IgD-negative memory B cell (primary cell): ENCODE data around the gene KLF7. TPM values are rescaled to one million over a fixed set of nuclear protein-coding genes. Genes with fewer than 3 reads are reported as not detected.

Experiments
- H3K27ac Mint-ChIP-seq, 3 donors: one replicate each; pipeline ENCODE4 v1.8.0; 2020 to 2022; ENCODE audit warnings: mild to moderate bottlenecking in 3 of 3, mixed read lengths in 3 of 3, moderate library complexity in 1 of 3
- H3K27me3 Mint-ChIP-seq: one replicate; pipeline ENCODE4 v1.8.0; 2021; ENCODE audit warnings: mixed read lengths
- H3K36me3 Mint-ChIP-seq: one replicate; pipeline ENCODE4 v1.8.0; 2020; ENCODE audit warnings: mild to moderate bottlenecking, mixed read lengths
- H3K4me1 Mint-ChIP-seq, 3 donors: one replicate each; pipeline ENCODE4 v1.8.0; 2020 to 2022; ENCODE audit warnings: mixed read lengths in 3 of 3, mild to moderate bottlenecking in 1 of 3
- H3K4me3 Mint-ChIP-seq, 4 donors: one replicate each; pipeline ENCODE4 v1.8.0; 2020 to 2022; ENCODE audit warnings: mild to moderate bottlenecking in 4 of 4, mixed read lengths in 4 of 4, moderate library complexity in 3 of 4
- H3K9me3 Mint-ChIP-seq, 3 donors: one replicate each; pipeline ENCODE4 v1.8.0; 2020 to 2021; ENCODE audit warnings: mixed read lengths in 3 of 3, mild to moderate bottlenecking in 1 of 3
- polyA plus RNA-seq: library from polyadenylated mRNA; unstranded; fragments of 300-500 nt; fragmentation: Illumina TruSeq; gene quantifications from one replicate; pipeline ENCODE4 v1.2.3, GENCODE V29; 2021

KLF7 gene
- polyA plus RNA-seq, 1 donor from 2014 or later, result 17.9 TPM

DNA sequence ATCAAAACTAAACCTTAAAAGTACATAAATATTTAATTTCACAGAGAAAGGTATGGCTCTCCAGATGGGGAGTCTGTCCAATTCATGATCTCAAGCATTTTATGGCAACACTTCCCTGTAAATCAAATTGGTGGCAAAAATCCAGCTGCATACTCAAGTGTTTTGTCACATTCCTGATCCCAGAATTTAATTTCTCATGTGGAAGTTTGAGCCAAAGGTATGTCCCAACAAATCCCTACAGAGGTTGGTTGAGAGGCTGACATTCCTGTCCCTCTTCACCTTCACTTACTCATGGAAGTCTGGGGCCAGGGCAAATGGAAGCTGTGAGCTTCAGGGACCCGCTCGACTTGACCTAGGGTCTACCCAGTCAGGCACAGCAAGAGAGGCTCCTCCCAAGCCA is 17.7 kb downstream of the KLF7 start:
- Mint-ChIP-seq H3K27me3 (peaks cover 1% of the 10 kb centered on the region), H3K36me3 (peaks cover 4% of the 10 kb centered on the region), H3K27ac (peak overlapping the region in 1 of 3 donors; percentile 32), H3K9me3 (peaks cover 0 to 2% (median 0%) of the 10 kb centered on the region in 3 donors), H3K4me1 (peaks cover 54 to 63% (median 55%) of the 10 kb centered on the region in 3 donors), H3K4me3 (no peak overlapping the region)

DNA sequence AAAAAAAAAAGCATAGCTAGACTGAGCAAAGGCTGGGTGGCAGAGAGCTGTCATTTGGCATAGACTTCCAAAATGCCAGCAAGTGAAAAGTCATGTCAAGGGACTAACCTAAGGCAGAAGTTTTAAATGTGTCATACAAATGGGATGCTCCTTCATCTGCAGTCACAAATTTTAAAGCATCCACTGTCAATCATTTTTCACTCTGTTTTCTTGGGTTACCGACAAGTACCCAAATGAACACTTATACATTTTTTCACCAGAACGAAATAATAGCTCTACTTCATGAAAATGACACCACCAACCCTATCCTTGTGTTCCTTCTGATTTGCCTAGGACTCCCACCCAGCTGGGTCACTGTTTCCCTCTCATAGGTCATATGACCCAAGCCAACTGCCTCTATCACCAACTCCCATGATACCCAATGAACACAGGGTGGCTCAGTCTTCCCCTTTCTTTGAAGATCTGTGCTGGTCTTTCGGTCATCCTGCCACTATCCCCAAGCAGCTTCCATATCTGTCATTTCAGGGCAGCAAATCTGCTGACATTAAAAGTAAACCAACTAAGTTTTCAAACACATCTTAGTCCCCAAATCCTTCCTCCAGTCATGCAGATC is 21.5 kb downstream of the KLF7 start:
- Mint-ChIP-seq H3K9me3 (peaks cover 0 to 2% (median 0%) of the 10 kb centered on the region in 3 donors), H3K4me3 (peak overlapping the region; percentile 71 to 93 (median 85)), H3K36me3 (peaks cover 4% of the 10 kb centered on the region), H3K4me1 (peaks cover 49 to 67% (median 51%) of the 10 kb centered on the region in 3 donors), H3K27ac (peak overlapping the region; percentile 95 to 99 (median 97)), H3K27me3 (peaks cover 1% of the 10 kb centered on the region)

DNA sequence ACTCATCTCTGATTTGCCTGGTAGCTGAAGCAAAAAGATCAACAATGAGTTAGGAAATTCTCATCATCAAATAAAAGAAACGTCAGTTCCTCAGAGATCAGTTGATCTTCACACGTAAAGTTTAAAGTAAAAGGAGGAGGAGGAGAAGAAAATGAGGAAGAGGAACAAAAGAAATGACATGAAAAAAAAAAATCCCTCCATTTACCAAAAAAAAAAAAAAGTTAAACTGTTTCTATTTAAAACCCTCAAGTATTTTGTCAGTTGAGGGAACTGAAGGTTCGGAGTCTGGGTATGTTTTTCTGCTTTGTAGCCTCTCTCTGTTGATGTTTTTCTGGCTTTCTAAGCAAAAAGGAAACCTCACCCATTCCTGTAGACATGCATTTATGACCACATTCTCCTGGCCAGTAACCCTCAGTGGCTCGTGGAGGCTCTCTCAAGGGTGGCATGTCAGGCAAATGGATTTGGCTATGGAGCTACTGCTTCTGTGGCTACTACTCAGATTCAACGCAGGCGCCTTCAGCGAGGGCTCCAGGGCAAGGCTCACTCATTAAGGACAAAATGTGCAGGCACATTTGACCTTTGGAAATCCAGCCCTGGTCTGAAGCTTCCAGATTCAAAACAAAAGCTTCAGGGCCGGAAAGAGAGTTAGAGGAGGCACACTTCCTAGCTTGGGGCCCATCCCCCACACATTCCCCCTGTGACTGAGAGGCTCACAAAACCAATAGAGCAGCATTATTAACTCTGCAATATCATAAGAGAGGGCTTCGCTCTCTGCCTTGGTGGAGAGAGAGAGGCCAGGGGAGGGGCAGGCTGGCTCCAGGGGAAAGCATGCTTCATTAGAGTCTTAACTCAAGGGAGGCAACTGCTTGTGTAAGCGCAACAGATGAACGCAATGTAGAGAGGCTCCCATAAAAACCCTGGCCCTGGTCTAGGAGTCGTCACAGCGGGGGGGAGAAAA is 22.3 kb downstream of the KLF7 start:
- Mint-ChIP-seq H3K9me3 (peaks cover 0 to 2% (median 0%) of the 10 kb centered on the region in 3 donors), H3K36me3 (peaks cover 4% of the 10 kb centered on the region), H3K27me3 (peaks cover 1% of the 10 kb centered on the region), H3K4me1 (peaks cover 41 to 65% (median 52%) of the 10 kb centered on the region in 3 donors), H3K4me3 (peak overlapping the region; percentile 71 to 93 (median 85)), H3K27ac (peak overlapping the region; percentile 95 to 99 (median 97))

DNA sequence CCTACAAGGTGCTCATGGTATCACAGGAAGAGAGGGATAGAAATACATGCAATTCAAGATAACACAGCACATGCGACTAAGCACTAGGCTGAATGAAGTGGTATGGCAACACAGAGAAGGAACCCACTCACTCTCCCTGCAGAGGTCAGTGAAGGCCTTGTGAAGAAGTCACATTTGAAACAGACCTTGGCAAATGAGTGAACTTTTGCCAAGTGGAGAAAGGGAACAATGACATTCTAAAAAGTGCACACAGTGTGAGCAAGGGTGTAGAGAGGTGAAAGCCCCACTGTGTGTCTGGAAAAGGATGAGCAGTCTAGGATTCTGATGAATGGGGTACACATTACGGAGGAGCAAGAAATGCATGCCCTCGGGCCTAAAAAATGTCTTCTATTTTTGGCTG is 23.3 kb downstream of the KLF7 start:
- Mint-ChIP-seq H3K4me1 (peaks cover 40 to 70% (median 52%) of the 10 kb centered on the region in 3 donors), H3K27me3 (peaks cover 1% of the 10 kb centered on the region), H3K36me3 (peaks cover 4% of the 10 kb centered on the region), H3K27ac (peak overlapping the region; percentile 95 to 99 (median 97)), H3K4me3 (peak overlapping the region; percentile 71 to 93 (median 85)), H3K9me3 (peaks cover 0 to 2% (median 0%) of the 10 kb centered on the region in 3 donors)

GRCh38 chr2:207141386-207141785 is 24.4 kb downstream of the KLF7 start:
- peaks cover 0 to 2% (median 0%) of the 10 kb centered on the region in 3 donors for H3K9me3 Mint-ChIP-seq
- H3K4me1 Mint-ChIP-seq, result peaks cover 42 to 70% (median 53%) of the 10 kb centered on the region in 3 donors
- peaks cover 4% of the 10 kb centered on the region for H3K36me3 Mint-ChIP-seq
- H3K27ac Mint-ChIP-seq, result peak overlapping the region; percentile 95 to 99 (median 97)
- peaks cover 1% of the 10 kb centered on the region for H3K27me3 Mint-ChIP-seq
- H3K4me3 Mint-ChIP-seq, result peak overlapping the region in 3 of 4 donors; percentile 81 to 93 (median 84)

DNA sequence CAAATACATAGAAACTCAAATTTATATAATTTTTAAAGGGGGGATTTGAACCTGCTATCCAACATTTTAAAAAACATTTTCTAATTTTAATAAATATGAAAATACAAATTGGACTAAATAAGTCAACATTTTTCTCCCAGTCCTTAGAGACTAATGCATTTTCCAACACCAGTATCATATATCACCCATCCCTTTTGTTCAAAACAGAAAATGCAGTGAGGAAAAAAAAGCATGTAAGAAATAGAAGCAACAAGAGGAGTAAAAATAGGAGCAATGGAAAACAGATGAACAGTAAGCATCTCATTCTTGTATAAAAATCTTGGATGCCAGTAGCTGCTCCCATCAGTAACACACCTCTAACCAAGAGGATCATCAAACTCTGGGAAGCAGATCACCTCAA is 25.5 kb downstream of the KLF7 start:
- Mint-ChIP-seq H3K4me3 (no peak overlapping the region), H3K9me3 (peaks cover 0 to 2% (median 0%) of the 10 kb centered on the region in 3 donors), H3K36me3 (no peaks in the 10 kb centered on the region), H3K4me1 (peaks cover 54 to 71% (median 54%) of the 10 kb centered on the region in 3 donors), H3K27me3 (peaks cover 1% of the 10 kb centered on the region), H3K27ac (peak overlapping the region in 1 of 3 donors; percentile 74)

DNA sequence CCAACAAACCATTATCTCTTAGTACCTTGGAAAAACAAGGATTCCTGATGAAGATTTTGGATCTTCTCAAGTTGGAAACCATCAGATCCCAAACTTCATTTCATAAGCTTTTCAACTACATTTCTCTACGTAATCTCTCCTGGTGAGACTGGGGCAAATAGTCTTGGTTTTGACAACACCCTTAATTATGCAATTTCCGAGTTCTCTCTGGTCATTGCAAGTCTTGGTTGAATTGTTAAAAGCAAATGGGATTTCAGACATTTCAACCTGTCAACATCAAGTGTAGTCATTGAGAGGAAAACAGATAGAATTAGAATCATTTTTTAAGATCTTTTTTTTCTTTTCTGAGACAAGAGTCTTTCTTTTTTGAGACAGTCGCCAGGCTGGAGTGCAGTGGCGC is 26.2 kb downstream of the KLF7 start:
- Mint-ChIP-seq H3K4me1 (peaks cover 52 to 64% (median 54%) of the 10 kb centered on the region in 3 donors), H3K36me3 (no peaks in the 10 kb centered on the region), H3K9me3 (peaks cover 0 to 2% (median 0%) of the 10 kb centered on the region in 3 donors), H3K27ac (no peak overlapping the region), H3K27me3 (peaks cover 1% of the 10 kb centered on the region), H3K4me3 (no peak overlapping the region)

- H3K9me3 Mint-ChIP-seq, result peaks cover 0 to 2% (median 0%) of the 10 kb centered on the region in 3 donors
- no peak overlapping the region for H3K4me3 Mint-ChIP-seq
- H3K4me1 Mint-ChIP-seq, result peaks cover 46 to 61% (median 54%) of the 10 kb centered on the region in 3 donors
- H3K27ac Mint-ChIP-seq, result peak overlapping the region in 1 of 3 donors; percentile 21
- H3K36me3 Mint-ChIP-seq, result peaks cover 4% of the 10 kb centered on the region
- H3K27me3 Mint-ChIP-seq, result no peaks in the 10 kb centered on the region
These were observed 27.0 kb downstream of the KLF7 start for GRCh38 chr2:207138627-207139297.

DNA sequence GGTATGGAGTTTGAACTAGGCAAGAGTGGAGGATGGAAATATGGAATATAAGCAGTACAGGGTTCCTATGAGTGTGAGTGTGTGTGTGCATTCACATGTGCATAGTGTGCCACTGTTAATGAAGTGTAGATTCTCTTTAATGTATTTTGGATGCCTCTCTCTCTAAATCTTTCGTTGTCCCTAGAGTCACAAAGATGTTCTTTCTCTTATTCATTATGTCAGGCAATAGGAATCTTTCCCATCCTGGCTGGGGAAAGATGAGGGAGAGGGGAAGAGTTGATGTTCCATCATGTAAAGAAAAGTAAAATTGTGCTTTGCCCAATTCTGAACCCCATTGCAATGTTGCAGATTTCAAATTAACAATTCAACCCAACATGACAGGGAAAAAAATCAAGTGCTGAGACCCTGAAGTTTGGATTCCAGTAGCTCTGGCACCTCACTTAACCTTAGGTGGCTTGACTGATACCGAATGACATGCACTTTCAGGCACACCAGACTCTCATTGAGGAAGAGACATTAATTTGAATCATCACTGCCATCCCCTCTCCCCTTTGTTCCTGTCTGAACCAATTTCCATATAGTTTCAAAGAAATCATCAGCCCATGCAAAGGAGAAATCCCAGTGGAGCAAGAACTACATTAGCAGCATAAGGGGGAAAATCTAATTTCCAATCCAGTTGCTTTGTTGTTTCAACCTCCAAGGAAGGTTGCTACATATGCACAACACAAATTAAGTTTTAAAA is 28.0 kb downstream of the KLF7 start:
- Mint-ChIP-seq H3K27ac (no peak overlapping the region), H3K9me3 (no peaks in the 10 kb centered on the region), H3K4me3 (no peak overlapping the region), H3K36me3 (peaks cover 6% of the 10 kb centered on the region), H3K27me3 (no peaks in the 10 kb centered on the region), H3K4me1 (peaks cover 47 to 61% (median 49%) of the 10 kb centered on the region in 3 donors)

- Mint-ChIP-seq H3K4me1 (peaks cover 40 to 59% (median 41%) of the 10 kb centered on the region in 3 donors), H3K27ac (no peak overlapping the region), H3K4me3 (no peak overlapping the region), H3K36me3 (peaks cover 6% of the 10 kb centered on the region), H3K27me3 (no peaks in the 10 kb centered on the region), H3K9me3 (no peaks in the 10 kb centered on the region)
These were observed 28.9 kb downstream of the KLF7 start for GRCh38 chr2:207136874-207137273.

GRCh38 chr2:207135801-207136457 is 29.8 kb downstream of the KLF7 start:
- peak overlapping the region in 2 of 4 donors; percentile 18 to 34 for H3K4me3 Mint-ChIP-seq
- peaks cover 6% of the 10 kb centered on the region for H3K36me3 Mint-ChIP-seq
- no peaks in the 10 kb centered on the region for H3K9me3 Mint-ChIP-seq
- peak overlapping the region in 1 of 3 donors; percentile 89 for H3K27ac Mint-ChIP-seq
- peaks cover 31 to 58% (median 37%) of the 10 kb centered on the region in 3 donors for H3K4me1 Mint-ChIP-seq
- H3K27me3 Mint-ChIP-seq, result no peaks in the 10 kb centered on the region

- H3K4me3 Mint-ChIP-seq, result peak overlapping the region in 1 of 4 donors; percentile 18
- peaks cover 6% of the 10 kb centered on the region for H3K36me3 Mint-ChIP-seq
- H3K27me3 Mint-ChIP-seq, result no peaks in the 10 kb centered on the region
These were observed 30.4 kb downstream of the KLF7 start for GRCh38 chr2:207135340-207135739.

GRCh38 chr2:207133820-207134519 is 31.8 kb downstream of the KLF7 start:
- Mint-ChIP-seq H3K4me3 (peak overlapping the region in 2 of 4 donors; percentile 20 to 29), H3K27me3 (no peaks in the 10 kb centered on the region), H3K9me3 (no peaks in the 10 kb centered on the region), H3K4me1 (peaks cover 23 to 50% (median 44%) of the 10 kb centered on the region in 3 donors), H3K36me3 (peaks cover 6% of the 10 kb centered on the region), H3K27ac (peak overlapping the region; percentile 48 to 82 (median 52))

More at GRCh38 chr2:207135340-207135739, 30.4 kb downstream of the KLF7 start:
- H3K9me3 Mint-ChIP-seq, result no peaks in the 10 kb centered on the region
- no peak overlapping the region for H3K27ac Mint-ChIP-seq
- H3K4me1 Mint-ChIP-seq, result peaks cover 28 to 56% (median 37%) of the 10 kb centered on the region in 3 donors
